Measurements from ENCODE around the gene IL10.
A peak's percentile ranks its signal among the peaks of the same experiment; 100 is the strongest.

Gene IL10

GRCh38 chr1:206772243-206772937 is at the start of gene IL10:
Gene IL10, minus strand, starts transcription at chr1:206772494. Its CDS starts 59 bp downstream, at chr1:206772435.
- no peak for DNase-seq (ENCODE audit: low read depth)

- DNase-seq (ENCODE audit: low read depth) = no peak
Measured at GRCh38 chr1:206821493-206821892, 49.2 kb upstream of the IL10 start.

GRCh38 chr1:206816390-206817287 is 44.3 kb upstream of the IL10 start:
- no peak for DNase-seq (ENCODE audit: low read depth)

- DNase-seq (ENCODE audit: low read depth) = no peak
Measured at GRCh38 chr1:206814716-206815341, 42.5 kb upstream of the IL10 start.

- DNase-seq (ENCODE audit: low read depth) = no peak
Measured at GRCh38 chr1:206812471-206812870, 40.2 kb upstream of the IL10 start.

- no peak for DNase-seq (ENCODE audit: low read depth)
Measured at GRCh38 chr1:206809504-206810084, 37.3 kb upstream of the IL10 start.

- no peak for DNase-seq (ENCODE audit: low read depth)
Measured at GRCh38 chr1:206808615-206809014, 36.3 kb upstream of the IL10 start.

GRCh38 chr1:206805357-206805756 is 33.1 kb upstream of the IL10 start:
- no peak for DNase-seq (ENCODE audit: low read depth)

- no peak for DNase-seq (ENCODE audit: low read depth)
Measured at GRCh38 chr1:206804156-206804737, 32.0 kb upstream of the IL10 start.

- DNase-seq (ENCODE audit: low read depth) = peak; percentile 43
Measured at GRCh38 chr1:206803221-206803730, 31.0 kb upstream of the IL10 start.

- no peak for DNase-seq (ENCODE audit: low read depth)
Measured at GRCh38 chr1:206802401-206802800, 30.1 kb upstream of the IL10 start.

GRCh38 chr1:206801467-206801866 is 29.2 kb upstream of the IL10 start:
- no peak for DNase-seq (ENCODE audit: low read depth)

GRCh38 chr1:206800891-206801290 is 28.6 kb upstream of the IL10 start:
- no peak for DNase-seq (ENCODE audit: low read depth)

GRCh38 chr1:206800411-206800810 is 28.1 kb upstream of the IL10 start:
- no peak for DNase-seq (ENCODE audit: low read depth)

GRCh38 chr1:206799311-206799710 is 27.0 kb upstream of the IL10 start:
- DNase-seq (ENCODE audit: low read depth) = no peak

GRCh38 chr1:206798384-206798996 is 26.2 kb upstream of the IL10 start:
- DNase-seq (ENCODE audit: low read depth) = no peak

GRCh38 chr1:206797534-206798383 is 25.5 kb upstream of the IL10 start:
- no peak for DNase-seq (ENCODE audit: low read depth)

GRCh38 chr1:206796981-206797402 is 24.7 kb upstream of the IL10 start:
- no peak for DNase-seq (ENCODE audit: low read depth)

GRCh38 chr1:206796116-206796515 is 23.8 kb upstream of the IL10 start:
- DNase-seq (ENCODE audit: low read depth) = no peak

- DNase-seq (ENCODE audit: low read depth) = no peak
Measured at GRCh38 chr1:206794294-206794908, 22.1 kb upstream of the IL10 start.

Measured in stimulated activated CD8-positive, alpha-beta memory T cell treated with anti-CD3 and anti-CD28 coated beads, Interleukin-4, amount 100 ng/mL, for 24 hours (primary cell).